GM12891 (cell line): ENCODE measurements around the gene MOGAT3.

ENCODE experiments used
- DNase-seq: peaks from one replicate; pipeline ENCODE4 v3.0.0; 2011; ENCODE audit warnings: low spot score; ENCODE audit not compliant: insufficient read length
- FAIRE-seq: peaks from 2 replicates; lab custom pipeline; 2011; peaks lifted over from hg19 to GRCh38; lab: Jason Lieb, UNC
- PAX5 ChIP-seq: IDR thresholded peaks from 2 replicates; pipeline ENCODE4 v1.6.1; 2011; ENCODE audit warnings: low read length, moderate library complexity, mild to moderate bottlenecking; ENCODE audit not compliant: insufficient read depth, severe bottlenecking
- POLR2A ChIP-seq: IDR thresholded peaks from 2 replicates; pipeline ENCODE4 v1.6.1; 2011; ENCODE audit warnings: low read depth, low read length, control low read depth
- POLR2AphosphoS5 ChIP-seq: IDR thresholded peaks from 2 replicates; pipeline ENCODE4 v1.6.1; 2011; ENCODE audit warnings: low read depth, low read length, control low read depth
- POU2F2 ChIP-seq: IDR thresholded peaks from 2 replicates; pipeline ENCODE4 v1.6.1; 2011; ENCODE audit warnings: low read depth, mild to moderate bottlenecking, control low read depth, low read length, moderate library complexity
- SPI1 ChIP-seq: IDR thresholded peaks from 2 replicates; pipeline ENCODE4 v1.6.1; 2011; ENCODE audit warnings: low read depth, low read length, control low read depth
- TAF1 ChIP-seq: IDR thresholded peaks from 2 replicates; pipeline ENCODE4 v1.6.1; 2011; ENCODE audit warnings: low read depth, low read length, control low read depth

Gene MOGAT3

GRCh38 chr7:101218236-101219125, 17.6 kb upstream of the MOGAT3 start:
- FAIRE-seq (peak; percentile 16), DNase-seq (no peak)
- TF ChIP-seq TAF1 = no peak
- TF ChIP-seq POLR2AphosphoS5 = no peak
- TF ChIP-seq PAX5 = no peak
- TF ChIP-seq POLR2A = no peak
- no peak for TF ChIP-seq SPI1

GRCh38 chr7:101217388-101218235, 16.8 kb upstream of the MOGAT3 start, which contains the start of the genes PLOD3 and ZNHIT1:
TSS of gene PLOD3 (minus strand) at chr7:101217581. CDS start at chr7:101217274, 307 bp downstream.
TSS of gene ZNHIT1 (plus strand) at chr7:101218165. CDS start at chr7:101218196, 31 bp downstream.
- peak; percentile 99 for FAIRE-seq

GRCh38 chr7:101216860-101217387, 16.1 kb upstream of the MOGAT3 start:
- peak; percentile 58 for FAIRE-seq
- TF ChIP-seq POLR2AphosphoS5 (no peak), SPI1 (no peak), POLR2A (no peak), TAF1 (no peak), PAX5 (no peak), POU2F2 (no peak)
- DNase-seq = no peak

More at GRCh38 chr7:101217388-101218235, 16.8 kb upstream of the MOGAT3 start, which contains the start of the genes PLOD3 and ZNHIT1:
- DNase-seq = peak; percentile 97
- TF ChIP-seq SPI1 = peak; percentile 52
- TF ChIP-seq POLR2AphosphoS5 = no peak
- peak; percentile 39; the same call in 1 of the 2 replicates for TF ChIP-seq POLR2A

- TF ChIP-seq PAX5 (no peak), POLR2AphosphoS5 (no peak), POLR2A (no peak), SPI1 (no peak), TAF1 (no peak), POU2F2 (no peak)
- DNase-seq = no peak
- FAIRE-seq = no peak
Measured at GRCh38 chr7:101216001-101216859, 15.4 kb upstream of the MOGAT3 start.

- no peak for DNase-seq
- TF ChIP-seq TAF1 (no peak), POLR2AphosphoS5 (no peak), POU2F2 (no peak), POLR2A (no peak), SPI1 (no peak), PAX5 (no peak)
- no peak for FAIRE-seq
Measured at GRCh38 chr7:101212014-101212413, 11.2 kb upstream of the MOGAT3 start.

- FAIRE-seq (no peak), DNase-seq (no peak)
- TF ChIP-seq POLR2AphosphoS5 (no peak), POLR2A (no peak), SPI1 (no peak), POU2F2 (no peak), PAX5 (no peak), TAF1 (no peak)
Measured at GRCh38 chr7:101211501-101211900, 10.7 kb upstream of the MOGAT3 start.

GRCh38 chr7:101210143-101210542, 9.3 kb upstream of the MOGAT3 start:
- FAIRE-seq = no peak
- TF ChIP-seq POLR2AphosphoS5 = no peak
- TF ChIP-seq SPI1 = no peak
- TF ChIP-seq POU2F2 = no peak
- TF ChIP-seq POLR2A = no peak
- no peak for TF ChIP-seq TAF1
- no peak for TF ChIP-seq PAX5
- DNase-seq = no peak

- TF ChIP-seq SPI1 = no peak
- no peak for TF ChIP-seq POLR2AphosphoS5
- no peak for TF ChIP-seq PAX5
- no peak for TF ChIP-seq POLR2A
- no peak for TF ChIP-seq POU2F2
- TF ChIP-seq TAF1 = no peak
- no peak for DNase-seq
- no peak for FAIRE-seq
Measured at GRCh38 chr7:101208794-101209193, 8.0 kb upstream of the MOGAT3 start.
